ENCODE data around the gene GCN1. TPM values are rescaled to one million over a fixed set of nuclear protein-coding genes. Genes with fewer than 3 reads are reported as not detected.

The GCN1 gene
- total and polyA plus RNA-seq, 10 of the 15 experiments (the other 5 are each of a cell fraction or from before 2014, with no cell fraction given), result 10.8 to 150 (median 58.3) TPM

DNA sequence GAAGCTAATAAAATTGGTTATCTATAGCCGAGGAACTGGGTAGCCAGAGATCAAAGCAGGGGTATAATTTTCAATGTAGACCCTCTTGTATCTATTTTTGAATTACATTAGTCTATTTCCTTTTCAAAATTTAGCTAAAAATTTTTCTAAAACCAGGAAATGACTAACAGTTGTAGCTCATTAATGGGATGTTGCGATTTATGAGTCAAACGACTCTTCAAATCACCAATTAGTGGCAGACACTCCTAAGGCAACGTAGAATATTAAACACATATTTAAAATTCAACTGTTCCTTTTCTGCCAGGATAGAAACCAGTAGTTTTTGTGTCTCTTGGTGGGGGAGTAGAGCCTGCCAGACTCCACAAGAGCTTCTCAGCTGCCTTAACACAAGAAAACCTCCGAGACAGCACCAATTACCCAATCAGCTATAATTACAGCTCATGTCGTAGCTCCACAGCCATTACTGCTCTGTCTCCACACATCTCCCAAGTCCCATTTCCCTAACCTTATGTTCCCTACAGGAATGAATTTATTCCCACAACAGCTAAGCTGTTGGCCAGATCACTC, 26.9 kb downstream of the GCN1 start:
- 42% methylated on average over 6 of the region's 6 CpGs for WGBS (ENCODE audit: insufficient coverage, insufficient replicate concordance, low lambda C conversion rate, missing lambda C conversion rate)
- peak; percentile 46 for ATAC-seq
- ChIA-PET RAD21 (ENCODE audit: unreplicated experiment) (interaction anchor here (0.6 to 3.4 kb wide), 13 partner anchors 20 to 98 kb away, joined by 3 to 25 read pairs (median 6); partner anchors contain the start of genes GCN1, PXN and RPLP0), SMC1A (ENCODE audit: uncharacterized antibody, unreplicated experiment) (interaction anchor here (0.8 to 4.2 kb wide), 16 partner anchors 9 to 154 kb away, joined by 3 to 32 read pairs (median 5); partner anchors contain the start of genes RAB35 and RPLP0), POLR2A (interaction anchor here (0.6 to 5.0 kb wide), 12 partner anchors 30 to 440 kb away, joined by 3 to 43 read pairs (median 5); partner anchors contain the start of genes RAB35 and RPLP0), CTCF (interaction anchor here (0.9 to 3.2 kb wide), 10 partner anchors 9 to 135 kb away, joined by 3 to 19 read pairs (median 6); partner anchors contain the start of genes RAB35, RPLP0 and SIRT4)
- Histone ChIP-seq H3K27me3 (replicated peaks in 1 of 2; ENCODE audit: control insufficient read depth in 2 of 2, insufficient read depth in 2 of 2, low read length in 1 of 2) (no peaks in the 10 kb centered on the region), H2AFZ (ENCODE audit: control insufficient read depth, low read depth, low read length) (no peak overlapping the region), H3K27ac (ENCODE audit: control insufficient read depth, insufficient read depth) (peak overlapping the region; percentile 76), H3K4me3 (no peak overlapping the region), H3K4me2 (ENCODE audit: control insufficient read depth, insufficient read depth) (no peak overlapping the region), H3K9me3 (replicated peaks; ENCODE audit: control insufficient read depth, insufficient read depth, low read length) (no peaks in the 10 kb centered on the region), H3K4me1 (ENCODE audit: control insufficient read depth, insufficient read depth, low read length) (peaks cover 19% of the 10 kb centered on the region), H4K20me1 (ENCODE audit: control insufficient read depth, insufficient read depth) (no peaks in the 10 kb centered on the region), H3K9ac (ENCODE audit: control insufficient read depth, insufficient read depth, low read length) (no peak overlapping the region), H3K79me2 (ENCODE audit: control insufficient read depth, insufficient read depth, low read length) (no peaks in the 10 kb centered on the region), H3K36me3 (ENCODE audit: control insufficient read depth in 2 of 2, insufficient read depth in 2 of 2, low read length in 1 of 2) (peaks cover 27 to 30% of the 10 kb centered on the region in 2 experiments)
- peak; percentile 70 for TF ChIP-seq MTA2 (IDR thresholded peaks at IDR 0.05; ENCODE audit: low read depth)
- TF ChIP-seq, protein P1, sequence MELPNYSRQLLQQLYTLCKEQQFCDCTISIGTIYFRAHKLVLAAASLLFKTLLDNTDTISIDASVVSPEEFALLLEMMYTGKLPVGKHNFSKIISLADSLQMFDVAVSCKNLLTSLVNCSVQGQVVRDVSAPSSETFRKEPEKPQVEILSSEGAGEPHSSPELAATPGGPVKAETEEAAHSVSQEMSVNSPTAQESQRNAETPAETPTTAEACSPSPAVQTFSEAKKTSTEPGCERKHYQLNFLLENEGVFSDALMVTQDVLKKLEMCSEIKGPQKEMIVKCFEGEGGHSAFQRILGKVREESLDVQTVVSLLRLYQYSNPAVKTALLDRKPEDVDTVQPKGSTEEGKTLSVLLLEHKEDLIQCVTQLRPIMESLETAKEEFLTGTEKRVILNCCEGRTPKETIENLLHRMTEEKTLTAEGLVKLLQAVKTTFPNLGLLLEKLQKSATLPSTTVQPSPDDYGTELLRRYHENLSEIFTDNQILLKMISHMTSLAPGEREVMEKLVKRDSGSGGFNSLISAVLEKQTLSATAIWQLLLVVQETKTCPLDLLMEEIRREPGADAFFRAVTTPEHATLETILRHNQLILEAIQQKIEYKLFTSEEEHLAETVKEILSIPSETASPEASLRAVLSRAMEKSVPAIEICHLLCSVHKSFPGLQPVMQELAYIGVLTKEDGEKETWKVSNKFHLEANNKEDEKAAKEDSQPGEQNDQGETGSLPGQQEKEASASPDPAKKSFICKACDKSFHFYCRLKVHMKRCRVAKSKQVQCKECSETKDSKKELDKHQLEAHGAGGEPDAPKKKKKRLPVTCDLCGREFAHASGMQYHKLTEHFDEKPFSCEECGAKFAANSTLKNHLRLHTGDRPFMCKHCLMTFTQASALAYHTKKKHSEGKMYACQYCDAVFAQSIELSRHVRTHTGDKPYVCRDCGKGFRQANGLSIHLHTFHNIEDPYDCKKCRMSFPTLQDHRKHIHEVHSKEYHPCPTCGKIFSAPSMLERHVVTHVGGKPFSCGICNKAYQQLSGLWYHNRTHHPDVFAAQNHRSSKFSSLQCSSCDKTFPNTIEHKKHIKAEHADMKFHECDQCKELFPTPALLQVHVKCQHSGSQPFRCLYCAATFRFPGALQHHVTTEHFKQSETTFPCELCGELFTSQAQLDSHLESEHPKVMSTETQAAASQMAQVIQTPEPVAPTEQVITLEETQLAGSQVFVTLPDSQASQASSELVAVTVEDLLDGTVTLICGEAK (IDR thresholded peaks at IDR 0.05; ENCODE audit: borderline replicate concordance), result no peak
- in situ Hi-C loops (cut with MboI) (no loop called here), intact Hi-C loops (cut with micrococcal nuclease; ENCODE audit: unreplicated experiment) (loop anchor here (5.0 kb wide), 1 partner anchor 45 kb away; no protein-coding TSS in a partner anchor)
- no peak for DNase-seq (ENCODE audit: low read depth, low spot score)
- BruUV-seq (replicated peaks), result no TSS peak
- no peak for FAIRE-seq
